IMR-90 (cell line): ENCODE results near the gene MXRA5. TPM values are rescaled to one million over a fixed set of nuclear protein-coding genes. Genes with fewer than 3 reads are reported as not detected.

Source experiments
- ATAC-seq: fragments of 200-7000 bp; cut with Tn5 transposase; 2 replicates; pipeline ENCODE4 v1.9.1; 2020; ENCODE audit warnings: low read depth, mild to moderate bottlenecking, moderate library complexity
- BruUV-seq: library from RNA; stranded (reverse); fragments of 400-500 nt; replicated peaks from 2 replicates; lab custom pipeline; 2021; lab: Mats Ljungman, UMichigan
- CTCF ChIA-PET: fragments of 300-600 bp; formaldehyde crosslinking; extraction: SDS; loops from one replicate; lab custom pipeline; 2021; ENCODE audit warnings: antibody characterized with exemption; lab: Yijun Ruan, JAX
- POLR2A ChIA-PET: fragments of 300-600 bp; sonication (Branson Sonifier 250); formaldehyde crosslinking; loops from one replicate; lab custom pipeline; 2022; ENCODE audit warnings: antibody characterized with exemption; ENCODE audit not compliant: unreplicated experiment; lab: Charles Lee
- DNase-seq: peaks from one replicate; pipeline ENCODE4 v3.0.0; 2013
- H2AFZ ChIP-seq: replicated peaks from 2 replicates; pipeline ENCODE3; 2013; ENCODE audit warnings: low read length, mild to moderate bottlenecking; ENCODE audit not compliant: poor library complexity
- H2AK5ac ChIP-seq: 2 replicates; pipeline ENCODE4 v1.6.1; 2013; ENCODE audit warnings: low read depth, low read length, inconsistent platforms
- H2AK9ac ChIP-seq: replicated peaks from 2 replicates; pipeline ENCODE3; 2013; ENCODE audit warnings: mild to moderate bottlenecking, low read depth, low read length, moderate library complexity; ENCODE audit not compliant: poor library complexity
- H2BK120ac ChIP-seq: 2 replicates; pipeline ENCODE4 v1.6.1; 2013; ENCODE audit warnings: low read depth, low read length, inconsistent platforms
- H2BK15ac ChIP-seq: 3 replicates; pipeline ENCODE4 v1.6.1; 2013; ENCODE audit warnings: low read depth, low read length, inconsistent platforms
- H2BK20ac ChIP-seq: 2 replicates; pipeline ENCODE4 v1.6.1; 2013; ENCODE audit warnings: low read depth, mild to moderate bottlenecking, inconsistent platforms, low read length, moderate library complexity
- H2BK5ac ChIP-seq: 2 replicates; pipeline ENCODE4 v1.6.1; 2013; ENCODE audit warnings: mild to moderate bottlenecking, low read depth, low read length, inconsistent platforms; ENCODE audit not compliant: poor library complexity, severe bottlenecking
- H3K14ac ChIP-seq: replicated peaks from 2 replicates; pipeline ENCODE4 v1.6.1; 2013; ENCODE audit warnings: low read depth, low read length, inconsistent platforms
- H3K18ac ChIP-seq: 2 replicates; pipeline ENCODE4 v1.6.1; 2013; ENCODE audit warnings: low read depth, low read length, control low read depth
- H3K23ac ChIP-seq: 2 replicates; pipeline ENCODE4 v1.6.1; 2013; ENCODE audit warnings: low read depth, low read length, inconsistent platforms
- H3K27ac ChIP-seq: 2 replicates; pipeline ENCODE4 v1.5.1; 2013; ENCODE audit warnings: mild to moderate bottlenecking, control low read depth, low read length; ENCODE audit not compliant: insufficient read depth
- H3K27me3 ChIP-seq: 2 replicates; pipeline ENCODE4 v1.6.1; 2013; ENCODE audit warnings: low read length; ENCODE audit not compliant: control insufficient read depth, insufficient read depth
- H3K36me3 ChIP-seq: 2 replicates; pipeline ENCODE4 v1.6.1; 2013; ENCODE audit warnings: low read length, mixed read lengths; ENCODE audit not compliant: control insufficient read depth, insufficient read depth
- H3K4ac ChIP-seq: 2 replicates; pipeline ENCODE4 v1.6.1; 2013; ENCODE audit warnings: low read depth, low read length, inconsistent platforms
- H3K4me1 ChIP-seq: 2 replicates; pipeline ENCODE4 v1.6.1; 2013; ENCODE audit warnings: low read length, mixed read lengths; ENCODE audit not compliant: control insufficient read depth, insufficient read depth
- H3K4me2 ChIP-seq: 2 replicates; pipeline ENCODE4 v1.6.1; 2013; ENCODE audit warnings: low read depth, mild to moderate bottlenecking, control low read depth, low read length, moderate library complexity
- H3K4me3 ChIP-seq: 2 replicates; pipeline ENCODE4 v1.5.1; 2013; ENCODE audit warnings: low read depth, mild to moderate bottlenecking, control low read depth, low read length, moderate library complexity; ENCODE audit not compliant: insufficient read depth
- H3K56ac ChIP-seq: 2 replicates; pipeline ENCODE4 v1.6.1; 2013; ENCODE audit warnings: low read length, inconsistent platforms; ENCODE audit not compliant: insufficient read depth; ENCODE audit errors: extremely low read depth
- H3K79me1 ChIP-seq, 2 experiments: 2 replicates each; pipeline ENCODE4 v1.6.1; 2013; ENCODE audit warnings: low read length in 2 of 2, inconsistent platforms in 1 of 2, low read depth in 1 of 2
- H3K9ac ChIP-seq: 2 replicates; pipeline ENCODE4 v1.6.1; 2013; ENCODE audit warnings: low read depth, low read length, control low read depth
- H3K9me1 ChIP-seq: 2 replicates; pipeline ENCODE4 v1.6.1; 2013; ENCODE audit warnings: low read length, inconsistent platforms; ENCODE audit not compliant: insufficient read depth
- H3K9me3 ChIP-seq: 2 replicates; pipeline ENCODE4 v1.6.1; 2013; ENCODE audit warnings: low read length; ENCODE audit not compliant: control insufficient read depth, insufficient read depth
- H4K20me1 ChIP-seq: 2 replicates; pipeline ENCODE4 v1.6.1; 2013; ENCODE audit warnings: low read length, inconsistent platforms; ENCODE audit not compliant: insufficient read depth
- H4K5ac ChIP-seq: 2 replicates; pipeline ENCODE4 v1.6.1; 2013; ENCODE audit warnings: mild to moderate bottlenecking, low read depth, low read length, control low read depth
- H4K8ac ChIP-seq, 2 experiments: 2 replicates each; pipeline ENCODE4 v1.6.1; 2013; ENCODE audit warnings: low read depth in 2 of 2, low read length in 2 of 2, control low read depth in 1 of 2, inconsistent platforms in 1 of 2
- H4K91ac ChIP-seq: 2 replicates; pipeline ENCODE4 v1.6.1; 2013; ENCODE audit warnings: low read depth, low read length, inconsistent platforms; ENCODE audit not compliant: insufficient read depth
- BHLHE40 ChIP-seq: fragments of 150-350 bp; IDR thresholded peaks from 2 replicates; pipeline ENCODE4 v1.6.1; 2016; ENCODE audit warnings: mild to moderate bottlenecking, low read depth, low read length
- RCOR1 ChIP-seq: IDR thresholded peaks from 2 replicates; pipeline ENCODE4 v1.6.1; 2012; ENCODE audit warnings: mild to moderate bottlenecking, low read length, improper control_type of control experiment; ENCODE audit not compliant: insufficient replicate concordance
- RFX5 ChIP-seq: IDR thresholded peaks from 2 replicates; pipeline ENCODE4 v1.8.0; 2012; ENCODE audit warnings: low read depth, mild to moderate bottlenecking, low read length, moderate library complexity
- WGBS, 2 experiments: methylation state at CpG; one replicate each; pipeline versions ENCODE4 v1.1.5 to v1.1.7; 2013; ENCODE audit warnings: missing lambda C conversion rate in 2 of 2; ENCODE audit not compliant: insufficient read length in 1 of 2; ENCODE audit errors: extremely low coverage in 2 of 2; 5-methylcytosine and 5-hydroxymethylcytosine counted together
- dilution Hi-C: fragments of 300-500 bp; cut with HindIII; formaldehyde crosslinking; loops from one replicate; pipeline ENCODE4 v1.14.3; 2018; ENCODE audit warnings: low sequenced_read_pairs; ENCODE audit not compliant: unreplicated experiment
- in situ Hi-C: fragments of 300-500 bp; cut with MboI; formaldehyde crosslinking; loops from 3 replicates; pipeline ENCODE4 v1.14.3; 2019; ENCODE audit warnings: low sequenced_read_pairs, inconsistent platforms, mixed read lengths
- intact Hi-C: fragments of 100-400 bp; cut with micrococcal nuclease; formaldehyde crosslinking; loops from 2 replicates; pipeline ENCODE4 v1.10.0; 2022
- polyA plus RNA-seq, 3 experiments: library from polyadenylated mRNA; depleted of rRNA; stranded (reverse); fragments of >200 nt; gene quantifications; 2 replicates each; pipeline ENCODE4 v1.2.3, GENCODE V29; 2012; ENCODE audit warnings: low replicate concordance in 1 of 3
- total RNA-seq: library from RNA; depleted of rRNA; stranded (reverse); fragments of >200 nt; gene quantifications from 2 replicates; pipeline ENCODE4 v1.2.3, GENCODE V29; 2012
- TF ChIP-seq, protein P1 (sequence below): conservative IDR thresholded peaks from 2 replicates; pipeline ENCODE4 v1.5.1; 2012; ENCODE audit warnings: mild to moderate bottlenecking, low read depth, low read length, improper control_type of control experiment
- TF ChIP-seq, protein P2 (sequence below): fragments of 150-350 bp; IDR thresholded peaks from 2 replicates; pipeline ENCODE4 v1.6.1; 2017; ENCODE audit warnings: mild to moderate bottlenecking, antibody characterized with exemption, low read length, low read depth

MXRA5 gene
- total and polyA plus RNA-seq, 2 of the 4 experiments (the other 2 are of a cell fraction) = 1.1 to 1.2 TPM

DNA sequence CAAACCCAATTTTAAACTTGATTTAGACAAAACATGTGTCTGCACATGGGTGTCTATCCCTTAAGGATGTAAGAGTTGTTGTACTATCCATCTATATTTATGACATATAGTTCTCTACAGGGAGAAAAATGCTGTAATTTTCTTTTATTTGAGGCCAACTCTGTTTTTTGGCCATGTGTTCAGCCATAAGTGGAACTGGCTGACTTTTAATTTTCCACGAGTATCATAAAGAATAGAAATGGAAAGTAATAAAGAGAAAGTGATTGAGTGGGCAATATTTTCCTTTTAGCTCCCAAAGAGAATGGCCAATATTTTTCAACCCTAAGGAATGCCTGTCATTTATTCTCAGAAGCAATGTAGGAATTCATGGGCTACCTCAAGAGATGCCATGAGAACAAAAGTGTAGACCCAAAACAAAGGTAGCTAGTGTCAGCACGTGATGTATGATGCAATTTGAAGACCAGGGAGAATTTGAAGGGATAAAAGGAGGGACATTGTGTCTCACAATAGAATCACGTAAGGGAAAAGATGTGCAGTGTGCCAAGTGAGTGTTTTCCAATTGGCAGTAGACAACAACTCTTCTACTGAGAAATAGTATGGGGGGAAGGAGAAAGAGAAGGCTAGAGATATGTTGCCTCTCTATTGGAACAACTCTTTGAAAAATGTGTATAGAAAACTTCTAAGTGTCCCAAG is 27.8 kb upstream of the MXRA5 start:
- dilution Hi-C loops = no loop called here
- H3K14ac ChIP-seq = no peak overlapping the region
- intact Hi-C loops = no loop called here
- peaks cover 6% of the 10 kb centered on the region; the same call in 1 of the 2 replicates for H3K9me3 ChIP-seq
- H3K56ac ChIP-seq = no peak overlapping the region
- H3K23ac ChIP-seq = no peak overlapping the region
- H4K5ac ChIP-seq = no peak overlapping the region
- no peak overlapping the region for H3K18ac ChIP-seq
- H4K20me1 ChIP-seq = no peaks in the 10 kb centered on the region
- H3K4me3 ChIP-seq = no peak overlapping the region
- no peak overlapping the region for H2AK9ac ChIP-seq
- H3K4me2 ChIP-seq = no peak overlapping the region
- no peak overlapping the region for H2AFZ ChIP-seq
- CTCF ChIA-PET = no interaction called here
- DNase-seq (no peak), ATAC-seq (no peak)
- H3K79me1 ChIP-seq = no peaks in the 10 kb centered on the region
- H3K4me1 ChIP-seq = no peaks in the 10 kb centered on the region
- H2BK20ac ChIP-seq = no peak overlapping the region
- no peak overlapping the region for H2AK5ac ChIP-seq
- no peak overlapping the region for H3K27ac ChIP-seq
- no peak overlapping the region for H4K91ac ChIP-seq
- POLR2A ChIA-PET = no interaction called here
- no peak overlapping the region for H4K8ac ChIP-seq
- no peak overlapping the region for H2BK5ac ChIP-seq
- WGBS, 2 experiments = 14% methylated on average over 2 of the region's 3 CpGs; no CpG with 5 or more reads in 1 of the 2 experiments
- peaks cover 3% of the 10 kb centered on the region; the same call in 1 of the 2 replicates for H3K9me1 ChIP-seq
- H3K9ac ChIP-seq = no peak overlapping the region
- H2BK15ac ChIP-seq = no peak overlapping the region
- H3K4ac ChIP-seq = no peak overlapping the region
- no TSS peak for BruUV-seq
- no peaks in the 10 kb centered on the region for H3K27me3 ChIP-seq
- in situ Hi-C loops = no loop called here
- TF ChIP-seq, protein P1, sequence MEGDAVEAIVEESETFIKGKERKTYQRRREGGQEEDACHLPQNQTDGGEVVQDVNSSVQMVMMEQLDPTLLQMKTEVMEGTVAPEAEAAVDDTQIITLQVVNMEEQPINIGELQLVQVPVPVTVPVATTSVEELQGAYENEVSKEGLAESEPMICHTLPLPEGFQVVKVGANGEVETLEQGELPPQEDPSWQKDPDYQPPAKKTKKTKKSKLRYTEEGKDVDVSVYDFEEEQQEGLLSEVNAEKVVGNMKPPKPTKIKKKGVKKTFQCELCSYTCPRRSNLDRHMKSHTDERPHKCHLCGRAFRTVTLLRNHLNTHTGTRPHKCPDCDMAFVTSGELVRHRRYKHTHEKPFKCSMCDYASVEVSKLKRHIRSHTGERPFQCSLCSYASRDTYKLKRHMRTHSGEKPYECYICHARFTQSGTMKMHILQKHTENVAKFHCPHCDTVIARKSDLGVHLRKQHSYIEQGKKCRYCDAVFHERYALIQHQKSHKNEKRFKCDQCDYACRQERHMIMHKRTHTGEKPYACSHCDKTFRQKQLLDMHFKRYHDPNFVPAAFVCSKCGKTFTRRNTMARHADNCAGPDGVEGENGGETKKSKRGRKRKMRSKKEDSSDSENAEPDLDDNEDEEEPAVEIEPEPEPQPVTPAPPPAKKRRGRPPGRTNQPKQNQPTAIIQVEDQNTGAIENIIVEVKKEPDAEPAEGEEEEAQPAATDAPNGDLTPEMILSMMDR = no peak
- TF ChIP-seq, protein P2, sequence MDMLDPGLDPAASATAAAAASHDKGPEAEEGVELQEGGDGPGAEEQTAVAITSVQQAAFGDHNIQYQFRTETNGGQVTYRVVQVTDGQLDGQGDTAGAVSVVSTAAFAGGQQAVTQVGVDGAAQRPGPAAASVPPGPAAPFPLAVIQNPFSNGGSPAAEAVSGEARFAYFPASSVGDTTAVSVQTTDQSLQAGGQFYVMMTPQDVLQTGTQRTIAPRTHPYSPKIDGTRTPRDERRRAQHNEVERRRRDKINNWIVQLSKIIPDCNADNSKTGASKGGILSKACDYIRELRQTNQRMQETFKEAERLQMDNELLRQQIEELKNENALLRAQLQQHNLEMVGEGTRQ = no peak
- TF ChIP-seq RFX5 = no peak
- TF ChIP-seq RCOR1 = no peak
- TF ChIP-seq BHLHE40 = no peak
- H3K36me3 ChIP-seq = no peaks in the 10 kb centered on the region
- H2BK120ac ChIP-seq = no peak overlapping the region
